Nucleus accumbens (tissue), 56 donors: Measurements from ENCODE around the gene CRISP2.
"Not testable (repeated sequence)": the region's sequence is repeated elsewhere in the genome, so short reads cannot be mapped to it uniquely, and the experiment has no call there.

Experiments
- DNase-seq, 56 donors: peaks; one replicate each; lab custom pipeline; 2025; lab: John Stamatoyannopoulos, UW

Gene CRISP2

DNA sequence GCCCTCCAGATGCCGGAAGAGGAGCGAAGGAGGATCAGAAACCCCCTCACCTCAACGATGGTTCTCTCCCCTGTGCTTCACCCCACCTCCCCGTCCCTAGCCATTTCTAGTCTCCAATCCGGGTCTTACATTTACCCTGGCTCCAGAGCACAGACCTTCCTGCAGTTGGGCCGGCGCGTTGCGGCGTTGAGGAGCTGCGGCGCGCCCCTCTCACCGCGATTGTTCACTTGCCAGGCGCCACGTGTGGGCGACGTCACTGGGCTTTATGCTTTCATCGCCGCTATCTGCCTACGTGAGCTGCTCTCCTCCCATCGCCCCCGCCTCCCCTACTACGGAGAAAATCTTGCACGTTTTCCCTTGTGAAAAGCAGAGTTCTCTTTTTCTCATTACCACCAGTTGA lies at the start of gene CRISP2:
CRISP2 (minus strand) TSS at position 198 of the 400 bp plus-strand sequence. CDS start 4,347 bp downstream, outside the sequence.
- peak in 8 of 56 donors; percentile 1 to 21 (median 6) for DNase-seq

DNA sequence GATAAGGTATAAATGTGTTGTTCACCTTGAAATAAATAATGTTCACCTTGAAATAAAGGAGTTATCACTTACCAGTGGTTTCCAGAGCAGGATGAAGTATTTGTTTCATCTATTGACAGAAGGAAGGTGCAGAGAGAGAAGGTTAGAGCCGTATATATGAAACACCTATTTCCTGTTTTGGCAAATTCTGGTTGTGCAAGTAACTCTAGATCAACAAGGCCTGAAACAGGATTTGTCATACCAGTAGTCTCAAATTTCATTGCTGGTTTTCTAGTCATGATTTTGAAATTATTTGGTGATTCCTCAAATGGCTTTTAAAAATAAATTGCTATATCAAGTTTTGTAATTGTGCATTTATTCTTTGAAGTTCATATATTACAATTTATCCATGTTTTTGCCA lies 30.9 kb upstream of the CRISP2 start, which contains the start of gene CRISP3:
CRISP3 (minus strand) TSS at position 130 of the 400 bp plus-strand sequence; CDS start at position 109, 21 bp downstream.
- DNase-seq: no peak

DNA sequence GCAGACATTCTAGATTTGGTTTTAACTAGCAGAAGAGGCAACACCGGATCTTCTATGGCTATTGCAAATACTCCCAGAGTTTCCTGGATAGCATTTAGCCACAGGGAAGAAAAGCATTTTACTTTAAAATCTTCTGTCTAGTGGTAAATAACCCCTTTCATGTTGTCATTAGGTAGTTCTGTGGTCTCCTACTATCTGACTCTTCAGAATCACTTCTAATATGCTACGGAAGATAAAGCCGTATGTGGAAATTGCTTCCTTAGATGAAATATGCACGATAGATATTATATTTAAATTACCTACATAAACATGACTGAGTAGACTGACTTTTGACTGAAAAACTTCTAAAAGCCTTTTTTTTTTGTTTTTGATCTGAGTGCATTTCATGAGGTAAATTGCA lies 30.1 kb upstream of the CRISP2 start:
- DNase-seq: no peak

- no peak for DNase-seq
Observed at GRCh38 chr6:49739423-49739822, 26.1 kb upstream of the CRISP2 start.

DNA sequence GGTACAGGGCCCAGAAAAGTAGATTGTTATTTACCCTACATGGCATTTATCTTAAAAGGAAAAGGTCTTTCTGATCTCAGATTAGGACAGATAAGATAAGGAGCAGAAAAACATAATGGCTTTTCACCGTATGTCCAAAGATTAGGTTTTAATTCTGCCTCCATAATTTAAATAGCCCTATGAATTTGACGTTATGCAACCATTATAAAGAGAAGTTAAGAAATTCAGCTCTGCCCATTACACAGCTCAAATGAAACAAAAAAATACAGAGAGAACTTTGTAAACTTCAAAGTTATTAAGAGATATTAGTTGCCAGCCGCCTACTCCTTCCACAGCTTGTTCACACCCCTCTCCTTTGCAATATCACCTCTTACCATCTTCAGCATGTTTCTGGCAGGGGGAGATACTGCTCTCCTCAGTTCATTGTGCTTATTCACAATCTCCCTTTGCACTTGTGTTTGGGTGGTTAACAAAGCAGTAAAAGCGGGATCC lies 22.7 kb upstream of the CRISP2 start:
- no peak for DNase-seq

DNA sequence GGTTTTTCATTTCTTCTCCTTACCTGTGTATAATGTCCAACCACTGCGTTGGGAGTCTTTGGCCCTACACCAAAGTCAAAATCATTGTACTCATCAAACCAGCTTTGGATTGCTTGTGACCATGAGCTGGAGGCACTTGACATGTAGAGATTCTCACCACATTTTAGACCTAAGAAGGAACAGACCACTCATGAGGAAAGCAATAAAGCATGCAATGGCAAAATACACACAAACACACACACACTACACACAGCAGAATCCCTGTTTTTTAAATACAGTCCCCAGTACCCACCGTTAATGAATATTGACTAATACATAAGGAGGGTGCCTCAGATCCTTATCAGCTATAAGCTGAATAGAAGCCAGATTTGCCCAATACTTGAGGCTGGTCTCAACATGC lies 20.3 kb upstream of the CRISP2 start:
- no peak for DNase-seq

DNA sequence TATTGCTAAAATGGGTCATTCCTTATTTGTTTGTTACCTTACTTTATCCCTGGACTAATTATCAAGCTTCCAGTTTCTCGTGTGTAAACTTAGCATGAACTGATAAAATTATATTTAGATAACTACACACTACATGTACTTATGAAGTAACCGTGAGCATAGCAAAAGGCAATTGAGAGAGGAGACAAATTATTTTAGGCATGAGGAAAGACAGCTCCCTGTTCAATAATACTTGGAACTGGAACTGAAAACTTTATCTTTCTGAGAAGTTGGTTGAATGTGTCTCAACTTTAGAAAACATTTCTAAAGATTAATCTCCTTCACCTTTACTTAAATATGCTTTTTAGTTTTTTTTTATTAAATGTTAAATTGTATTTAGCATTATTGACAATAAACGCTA lies 19.4 kb upstream of the CRISP2 start:
- DNase-seq: no peak

DNA sequence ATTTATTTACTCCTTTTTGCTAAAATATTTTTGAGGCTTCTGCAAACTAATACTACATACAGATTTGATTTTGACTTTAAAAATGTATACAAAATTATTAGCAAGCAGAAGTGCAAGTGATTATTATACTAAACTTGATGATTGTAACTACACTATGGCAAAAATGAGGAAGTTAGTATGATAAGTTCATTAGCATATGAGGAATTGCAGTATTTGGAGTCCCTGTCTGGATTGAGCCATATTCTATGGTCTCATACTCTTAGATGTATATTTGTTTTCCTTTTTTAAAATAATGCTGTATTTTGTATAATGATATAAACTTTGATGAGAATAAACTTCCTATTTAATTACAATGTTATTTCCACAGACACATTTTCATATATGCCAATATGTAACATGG lies 16.9 kb upstream of the CRISP2 start:
- no peak for DNase-seq

DNA sequence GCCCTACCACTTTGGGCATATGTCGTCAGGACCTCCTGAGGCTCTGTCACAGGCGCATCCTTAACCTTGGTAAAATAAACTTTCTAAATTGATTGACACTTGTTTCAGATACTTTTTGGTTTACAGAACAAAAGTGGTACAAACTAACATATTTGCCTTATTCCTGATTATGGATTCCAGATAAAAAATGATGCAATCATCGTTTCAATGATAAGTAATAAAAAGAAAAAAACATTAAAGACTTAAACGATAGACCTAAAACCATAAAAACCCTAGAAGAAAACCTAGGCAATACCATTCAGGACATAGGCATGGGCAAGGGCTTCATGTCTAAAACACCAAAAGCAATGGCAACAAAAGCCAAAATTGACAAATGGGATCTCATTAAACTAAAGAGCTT lies 10.6 kb upstream of the CRISP2 start:
- DNase-seq: not testable (repeated sequence)

GRCh38 chr6:49721297-49721696 lies 8.0 kb upstream of the CRISP2 start:
- no peak for DNase-seq

GRCh38 chr6:49720372-49720771 lies 7.0 kb upstream of the CRISP2 start:
- DNase-seq: no peak

- no peak for DNase-seq
Observed at GRCh38 chr6:49698478-49698877, 14.9 kb downstream of the CRISP2 start.

GRCh38 chr6:49693512-49693911 lies 19.8 kb downstream of the CRISP2 start:
- DNase-seq: no peak

- DNase-seq: no peak
Observed at GRCh38 chr6:49692534-49692933, 20.8 kb downstream of the CRISP2 start.

DNA sequence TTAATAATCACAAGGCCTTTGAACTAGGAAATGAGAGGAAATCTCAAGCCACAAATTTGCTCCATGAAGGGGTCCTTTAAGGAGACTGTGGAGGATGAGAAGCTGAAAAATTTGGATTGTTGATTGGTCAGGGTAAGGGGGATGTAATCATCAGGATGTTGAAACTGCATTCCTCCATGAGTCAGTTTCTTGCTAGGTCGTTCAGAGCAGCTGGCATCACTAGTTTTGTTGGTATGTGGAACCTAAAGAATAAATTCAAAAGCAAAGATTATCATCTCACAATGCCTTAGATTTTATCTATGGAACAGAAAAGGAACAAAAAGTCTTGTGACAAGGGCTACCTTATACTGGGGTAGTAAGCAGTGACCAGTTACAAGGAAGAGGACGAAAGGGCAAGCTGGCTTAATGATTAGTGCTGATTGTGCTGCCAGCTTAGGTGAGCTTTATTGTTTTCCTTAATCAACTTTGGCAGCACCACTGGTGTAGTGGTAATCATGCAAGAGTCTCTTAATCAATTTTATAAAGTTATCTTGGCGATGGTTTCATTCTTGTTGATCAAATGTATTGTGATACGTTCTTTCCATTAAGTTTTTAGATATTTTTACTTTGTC lies 36.6 kb downstream of the CRISP2 start:
- DNase-seq: no peak

GRCh38 chr6:49675816-49676215 lies 37.5 kb downstream of the CRISP2 start:
- no peak for DNase-seq

DNA sequence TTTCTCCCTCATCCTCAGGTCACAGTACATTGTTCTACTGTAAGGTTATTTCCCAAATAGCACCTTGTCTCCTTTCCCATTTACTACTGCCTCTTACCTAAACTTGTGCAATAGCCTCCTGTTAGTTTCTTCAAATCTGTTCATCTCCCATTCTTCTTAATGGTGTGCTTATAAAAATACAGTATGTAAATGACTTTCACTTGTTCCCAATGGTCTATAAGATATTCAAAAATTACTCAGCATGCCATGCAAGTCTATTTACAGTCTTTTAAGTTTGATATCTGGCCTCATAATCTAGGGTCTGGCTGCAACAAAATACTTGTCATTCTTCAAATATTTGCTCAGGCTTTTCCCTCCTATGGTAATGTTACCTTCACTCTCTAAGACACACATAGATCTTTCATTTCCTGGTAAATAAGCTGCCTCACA lies 45.2 kb downstream of the CRISP2 start:
- no peak for DNase-seq

- DNase-seq: no peak
Observed at GRCh38 chr6:49666930-49667757, 46.2 kb downstream of the CRISP2 start.

GRCh38 chr6:49666480-49666879 lies 46.9 kb downstream of the CRISP2 start:
- DNase-seq: no peak

- no peak for DNase-seq
Observed at GRCh38 chr6:49664817-49665216, 48.5 kb downstream of the CRISP2 start.

DNA sequence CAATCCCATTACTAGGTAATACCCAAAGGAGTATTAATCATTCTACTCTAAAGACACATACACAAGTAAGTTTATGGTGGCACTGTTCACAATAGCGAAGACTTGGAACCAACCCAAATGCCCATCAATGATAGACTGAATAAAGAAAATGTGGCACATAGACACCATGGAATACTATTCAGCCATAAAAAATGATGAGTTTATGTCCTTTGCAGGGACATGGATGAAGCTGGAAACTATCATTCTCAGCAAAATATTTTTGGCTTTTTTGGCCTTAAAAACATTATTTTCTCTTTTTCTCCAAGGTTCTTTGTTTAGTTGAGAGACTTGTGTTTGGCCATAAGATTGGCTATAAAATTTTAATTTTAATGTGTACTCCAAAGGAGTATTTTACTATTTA lies 49.3 kb downstream of the CRISP2 start:
- DNase-seq: not testable (repeated sequence)

DNA sequence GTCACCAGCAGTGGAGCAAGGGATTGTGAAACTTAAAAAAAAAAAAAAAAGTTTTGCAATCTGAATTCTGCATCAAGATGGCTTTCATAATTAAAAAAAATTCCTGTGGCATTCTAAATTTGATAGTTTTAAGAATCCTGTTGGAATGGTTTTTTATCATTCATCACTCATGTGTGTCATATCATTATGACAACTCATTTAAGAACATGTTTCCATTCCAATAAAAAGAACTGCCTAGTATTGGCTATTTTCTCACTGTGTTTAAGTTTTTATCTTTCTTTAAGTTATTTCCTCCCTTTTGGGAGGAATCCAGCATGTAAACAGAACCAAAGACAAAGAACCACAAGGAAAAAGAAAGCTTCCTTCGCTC lies 50.5 kb downstream of the CRISP2 start:
- no peak for DNase-seq
